Fibroblast of skin of right biceps (primary cell): ENCODE data around the gene LCAT.
"Not testable (repeated sequence)": the region's sequence is repeated elsewhere in the genome, so short reads cannot be mapped to it uniquely, and the experiment has no call there.

Experiments
- DNase-seq: peaks from one replicate; pipeline ENCODE4 v3.0.0-alpha.2; 2013

Gene LCAT

GRCh38 chr16:67946966-67947558, 3.1 kb upstream of the LCAT start:
- DNase-seq: no peak

GRCh38 chr16:67946128-67946569, 2.2 kb upstream of the LCAT start:
- no peak for DNase-seq

DNA sequence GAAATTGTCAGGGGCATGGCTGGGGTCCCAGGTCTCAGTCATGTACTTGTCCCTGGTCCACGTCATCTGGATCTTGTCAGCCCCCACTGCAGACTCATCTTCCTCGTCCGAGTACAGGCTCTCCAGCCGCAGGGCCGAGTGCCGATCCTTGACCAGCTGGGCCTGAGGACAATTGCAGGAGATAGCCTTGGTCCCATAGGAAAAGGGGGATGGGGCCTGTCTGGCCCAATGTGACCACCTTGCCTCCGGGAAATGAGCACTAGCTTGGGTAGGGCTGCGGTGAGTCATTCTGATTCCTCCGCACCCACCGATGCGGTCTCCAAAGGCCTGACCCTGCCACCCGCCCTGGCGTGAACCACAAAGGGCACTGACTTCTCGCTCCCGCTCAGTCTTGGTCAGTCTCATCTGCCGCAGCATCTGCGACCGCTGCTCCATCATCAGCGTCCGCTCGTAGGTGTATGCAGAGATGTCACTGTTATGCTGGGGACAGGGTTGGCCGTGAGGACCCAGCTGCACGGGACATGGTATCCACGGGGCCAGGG, 1.5 kb upstream of the LCAT start:
- no peak for DNase-seq

- no peak for DNase-seq
These were observed 921 bp upstream of the LCAT start for GRCh38 chr16:67944690-67945391.

- no peak for DNase-seq
These were observed 683 bp downstream of the LCAT start for GRCh38 chr16:67943256-67943618.

DNA sequence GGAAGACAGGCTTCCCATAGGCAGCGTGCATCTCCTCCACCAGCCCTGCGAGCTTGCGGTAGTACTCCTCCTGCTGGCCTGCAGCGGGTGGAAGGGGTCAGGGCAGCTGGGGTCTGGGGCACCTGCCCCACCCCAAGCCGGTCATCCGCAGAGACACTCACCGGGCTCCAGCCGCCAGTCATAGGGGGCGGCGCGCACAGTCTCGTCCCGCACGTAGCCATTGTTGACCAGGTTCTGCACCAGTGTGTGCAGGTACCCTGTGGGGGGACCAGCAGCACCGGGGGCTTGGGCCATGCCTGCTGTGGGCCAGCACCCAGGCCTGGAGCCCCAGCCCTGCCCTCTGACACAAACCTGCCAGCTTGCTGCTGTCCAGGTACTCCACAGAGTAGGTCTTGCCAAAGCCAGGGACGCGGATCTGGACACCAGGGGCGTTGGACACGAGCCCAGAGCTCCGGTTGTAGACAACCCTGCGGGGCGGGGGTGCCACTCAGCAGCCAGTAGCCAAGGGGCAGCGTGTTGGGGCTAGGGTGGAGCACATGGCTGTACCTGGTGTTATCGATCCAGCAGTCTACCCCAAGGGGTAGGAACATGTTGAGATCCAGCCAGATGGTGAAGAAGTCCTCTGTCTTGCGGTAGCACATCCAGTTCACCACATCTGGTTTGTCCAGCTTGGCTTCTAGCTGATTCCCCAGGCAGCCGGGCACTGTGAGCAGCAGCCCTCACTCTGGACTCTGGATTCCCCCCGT, 1.2 kb downstream of the LCAT start:
- DNase-seq: no peak

- no peak for DNase-seq
These were observed 1.8 kb downstream of the LCAT start for GRCh38 chr16:67942200-67942509.

DNA sequence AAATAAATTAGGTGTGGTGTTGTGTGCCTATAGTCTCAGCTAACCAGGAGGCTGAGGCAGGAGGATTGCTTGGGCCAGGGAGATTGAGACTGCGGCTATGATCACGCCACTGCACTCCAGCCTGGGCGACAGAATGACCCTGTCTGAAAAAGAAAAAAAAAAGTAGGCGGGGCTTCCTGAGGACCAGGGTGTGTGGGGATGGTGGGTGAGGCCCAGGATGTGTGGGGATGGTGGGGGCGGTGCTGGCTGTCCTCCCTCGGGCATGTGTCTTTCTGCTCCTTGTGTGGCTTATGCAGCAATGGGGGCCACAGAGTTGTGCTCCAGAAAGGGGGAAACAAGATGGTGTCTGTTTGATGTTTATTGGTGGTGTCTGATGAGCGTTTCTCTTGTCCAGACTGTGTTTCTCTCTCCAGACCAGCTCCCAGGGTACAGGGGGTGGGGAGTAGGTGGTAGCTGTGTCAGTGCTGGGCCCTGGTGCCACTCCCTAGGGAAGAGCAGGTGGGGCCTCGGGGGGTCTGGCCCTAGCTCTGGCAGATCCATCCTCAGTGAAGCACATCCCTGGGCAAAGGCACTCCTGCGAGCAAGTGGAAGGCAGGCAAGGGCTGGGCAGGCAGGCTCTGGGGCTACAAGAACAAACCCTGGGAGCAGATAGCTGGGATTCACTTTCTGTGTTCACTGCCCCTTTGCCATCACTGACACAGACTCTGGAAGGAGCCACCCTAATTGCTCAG, 2.3 kb downstream of the LCAT start:
- DNase-seq: no peak

DNA sequence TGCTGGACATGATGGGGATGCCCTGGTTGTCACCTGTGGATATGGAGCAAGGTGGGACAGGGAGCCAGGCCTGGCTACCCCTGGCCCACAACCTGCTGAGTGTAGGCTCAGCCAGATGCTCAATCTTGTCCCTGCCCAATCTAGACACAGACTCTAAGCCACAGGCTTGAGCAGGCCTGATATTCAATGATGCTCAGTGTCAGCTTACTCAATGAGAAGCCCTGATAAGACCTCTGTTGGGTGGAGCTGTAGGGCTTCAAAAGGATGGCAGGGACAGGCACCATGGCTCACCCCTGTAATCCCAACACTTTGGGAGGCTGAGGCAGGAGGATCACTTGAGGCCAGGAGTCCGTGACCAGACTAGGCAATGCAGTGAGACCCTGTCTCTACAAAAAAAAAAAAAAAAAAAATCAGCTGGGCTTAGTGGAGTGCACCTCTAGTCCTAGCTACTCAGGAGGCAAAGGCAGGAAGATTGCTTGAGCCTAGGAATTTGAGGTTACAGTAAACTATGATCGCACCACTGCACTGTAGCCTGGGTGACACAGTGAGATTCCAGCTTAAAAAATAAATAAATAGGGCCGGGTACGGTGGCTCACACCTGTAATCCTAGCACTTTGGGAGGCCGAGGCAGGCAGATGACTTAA, 3.4 kb downstream of the LCAT start:
- DNase-seq: no peak

GRCh38 chr16:67939507-67940445, 4.1 kb downstream of the LCAT start:
- DNase-seq: no peak

DNA sequence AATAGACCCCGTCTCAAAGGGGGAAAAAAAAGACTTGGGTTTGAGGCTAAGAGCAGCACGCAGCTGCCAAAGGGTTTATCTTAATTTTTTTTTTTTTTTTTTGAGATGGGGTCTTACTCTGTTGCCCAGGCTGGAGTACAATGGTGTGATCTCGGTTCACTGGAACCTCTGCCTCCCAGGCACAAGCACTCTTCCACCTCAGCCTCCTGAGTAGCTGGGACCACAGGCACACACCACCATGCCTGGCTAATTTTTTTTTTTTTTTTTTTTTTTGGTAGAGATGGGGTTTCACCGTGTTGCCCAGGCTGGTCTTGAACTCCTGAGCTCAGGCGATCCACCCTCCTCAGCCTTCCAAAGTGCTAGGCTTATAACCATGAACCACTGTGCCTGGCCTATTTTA, 6.2 kb downstream of the LCAT start:
- DNase-seq: not testable (repeated sequence)

DNA sequence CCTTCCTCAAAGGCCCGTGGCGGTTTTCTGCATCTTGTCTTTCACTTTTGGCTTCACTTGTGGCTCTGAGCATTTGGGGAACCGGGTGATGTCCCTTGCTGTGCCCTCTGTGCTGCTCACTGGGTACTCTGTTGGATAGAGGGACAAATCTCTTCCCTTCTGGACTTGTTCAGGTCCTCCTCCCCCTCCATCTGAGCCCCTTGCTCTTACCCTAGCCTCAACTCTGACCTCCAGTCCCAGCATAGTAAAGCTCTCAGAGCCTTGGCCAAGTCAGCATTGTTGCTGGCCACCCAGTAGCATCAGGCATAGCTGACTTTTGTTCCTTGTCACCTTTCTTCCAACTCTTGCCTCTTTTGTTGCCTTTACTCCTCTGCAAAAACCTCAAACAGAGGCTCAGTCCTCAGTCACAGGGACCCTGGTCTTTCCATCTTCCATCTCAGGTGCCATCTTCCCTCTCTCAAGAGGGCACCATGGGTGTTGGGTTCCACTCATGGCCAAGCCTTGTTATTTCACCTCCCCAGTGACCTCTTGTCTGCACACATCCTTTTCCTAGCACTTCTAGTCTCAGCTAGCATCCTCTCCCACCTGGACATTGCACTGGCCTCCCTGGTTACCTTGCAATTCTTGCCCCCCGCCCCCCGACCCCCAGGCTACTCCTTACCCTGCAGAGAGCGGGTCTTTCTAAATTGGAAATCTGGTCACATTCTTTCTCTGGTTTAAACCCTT, 6.9 kb downstream of the LCAT start:
- DNase-seq: no peak

DNA sequence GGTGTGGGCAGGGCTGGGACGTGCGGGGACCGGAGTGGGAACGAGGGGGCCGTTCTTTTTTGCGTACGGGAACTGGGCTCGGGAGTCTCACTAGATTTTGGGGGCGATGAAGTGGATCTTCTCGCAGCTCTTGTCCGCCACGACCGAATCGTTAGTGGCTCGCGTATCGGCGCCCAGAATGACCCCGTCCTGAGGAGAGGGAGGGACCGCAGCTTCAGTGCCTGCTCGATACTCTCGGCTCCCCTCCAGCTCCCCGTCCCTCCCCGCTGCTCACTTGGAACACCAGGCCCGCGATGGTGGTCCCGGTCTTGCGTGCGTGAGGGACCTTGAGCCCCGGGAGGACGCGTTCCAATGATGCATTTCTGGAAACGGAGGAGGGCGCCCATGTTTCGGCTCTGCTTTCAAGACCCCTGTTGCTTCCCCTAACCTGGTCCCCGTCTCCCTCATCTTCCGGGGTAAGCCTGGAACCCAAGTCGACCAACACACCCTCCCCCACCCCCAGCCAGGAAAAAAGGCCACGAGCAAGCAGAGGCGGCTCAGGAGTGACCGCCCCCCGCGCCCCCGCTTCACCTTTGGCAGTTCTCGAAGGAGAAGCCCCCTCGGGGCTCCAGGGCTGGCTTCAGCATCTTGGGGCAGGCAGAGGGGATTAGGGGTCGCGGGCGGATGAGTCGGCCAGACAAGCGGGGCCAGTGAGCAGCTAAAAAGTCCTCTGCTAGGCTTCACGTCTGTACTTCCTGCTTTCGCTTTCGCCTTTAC, 7.6 kb downstream of the LCAT start, which contains the start of gene PSMB10:
TSS of gene PSMB10 (minus strand) at position 727 of the 756 bp plus-strand sequence. CDS start at position 626, 101 bp downstream.
- peak; percentile 59 for DNase-seq

- DNase-seq: peak; percentile 91
These were observed 8.4 kb downstream of the LCAT start for GRCh38 chr16:67935402-67936123.

DNA sequence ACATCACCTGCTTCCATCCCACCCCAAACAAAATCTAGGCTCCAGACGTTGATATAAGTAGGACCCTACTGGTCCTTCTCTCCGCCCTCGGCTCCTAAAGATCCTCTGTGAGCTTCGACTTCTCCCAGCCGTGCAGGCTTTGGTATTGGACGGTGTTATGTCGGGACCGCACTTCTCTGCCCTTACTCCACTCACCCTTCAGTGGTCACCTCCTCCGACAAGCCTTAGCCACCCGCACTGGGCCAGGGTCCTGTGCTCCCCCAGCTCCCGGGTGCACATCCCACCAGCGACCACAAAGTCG, 8.9 kb downstream of the LCAT start:
- DNase-seq: no peak

GRCh38 chr16:67934306-67935100, 9.4 kb downstream of the LCAT start:
- DNase-seq: no peak

- DNase-seq: no peak
These were observed 10.1 kb downstream of the LCAT start for GRCh38 chr16:67933805-67934204.

- DNase-seq: no peak
These were observed 11.5 kb downstream of the LCAT start for GRCh38 chr16:67932462-67932840.
